HG02678 (cell line): ENCODE measurements around the gene IMMT.

Source experiments
- ATAC-seq: cut with Tn5 transposase; IDR thresholded peaks from one replicate; pipeline ENCODE4 v1.9.1; 2021; ENCODE audit warnings: mild to moderate bottlenecking, moderate library complexity; ENCODE audit not compliant: unreplicated experiment

The IMMT gene

GRCh38 chr2:86094229-86094628 is 101.0 kb downstream of the IMMT start:
- ATAC-seq: no peak
